ENCODE data around the gene TMEM31.

DNA sequence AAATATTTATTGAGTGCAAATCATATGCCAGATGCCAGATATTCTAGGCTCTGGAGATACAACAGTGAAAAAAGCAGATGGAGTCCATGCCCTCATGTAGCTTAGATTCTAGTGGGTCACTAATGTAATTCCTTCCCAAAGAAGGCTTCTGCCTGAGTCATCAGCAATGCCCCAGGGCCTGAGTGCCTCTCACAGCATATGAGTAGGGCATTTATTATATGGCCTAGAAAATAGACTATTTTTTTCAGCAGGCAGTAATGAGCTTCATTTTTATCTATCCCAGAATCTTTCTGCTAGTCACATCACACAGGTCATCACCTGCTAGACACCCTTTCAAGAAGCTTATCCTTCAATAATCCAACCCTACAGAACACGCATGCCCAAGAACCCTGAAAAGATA lies 22.3 kb downstream of the TMEM31 start:
- TF ChIP-seq CTCF (IDR thresholded peaks at IDR 0.05; ENCODE audit: control extremely low read depth in 1 of 3, insufficient read depth in 1 of 3, low read depth in 1 of 3, low read length in 3 of 3) (no peak), CEBPB (IDR thresholded peaks at IDR 0.05; ENCODE audit: low read depth, low read length) (no peak), CBX8 (IDR thresholded peaks at IDR 0.05; ENCODE audit: borderline replicate concordance, low read depth, low read length) (no peak), POLR2A (IDR thresholded peaks at IDR 0.05; ENCODE audit: control extremely low read depth in 1 of 2, low read depth in 2 of 2, low read length in 2 of 2) (no peak), HDAC2 (IDR thresholded peaks at IDR 0.05; ENCODE audit: borderline replicate concordance in 1 of 2, low read depth in 2 of 2, low read length in 2 of 2) (no peak), EGR1 (IDR thresholded peaks at IDR 0.05; ENCODE audit: borderline replicate concordance, low read depth, low read length) (no peak), TAF1 (IDR thresholded peaks at IDR 0.05; ENCODE audit: low read depth, low read length) (no peak), RFX5 (IDR thresholded peaks at IDR 0.05; ENCODE audit: borderline replicate concordance, low read depth, low read length) (no peak)
- TF ChIP-seq, protein P1, sequence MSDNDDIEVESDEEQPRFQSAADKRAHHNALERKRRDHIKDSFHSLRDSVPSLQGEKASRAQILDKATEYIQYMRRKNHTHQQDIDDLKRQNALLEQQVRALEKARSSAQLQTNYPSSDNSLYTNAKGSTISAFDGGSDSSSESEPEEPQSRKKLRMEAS (IDR thresholded peaks at IDR 0.05), result no peak
